K562 treated with DMSO at 1 percent for 48 hours (cell line): ENCODE data around the gene CHEK2. TPM values are rescaled to one million over a fixed set of nuclear protein-coding genes. Genes with fewer than 3 reads are reported as not detected.

Experiments used
- total RNA-seq: library from RNA; unstranded; fragments of 300-600 nt; gene quantifications from 2 replicates; pipeline ENCODE4 v1.2.3, GENCODE V29; 2022; ENCODE audit warnings: low replicate concordance; ENCODE audit errors: extremely low read depth

CHEK2 gene
- not detected in 2 replicates for total RNA-seq

GRCh38 chr22:28741785-28742561 is at the start of gene CHEK2, which contains the start of gene HSCB:
TSS of gene CHEK2 (minus strand) at chr22:28741820. CDS start at chr22:28734721, 7,099 bp downstream.
TSS of gene HSCB (plus strand) at chr22:28742039. CDS start at chr22:28742096, 57 bp downstream.

GRCh38 chr22:28772633-28773460 is 31.2 kb upstream of the CHEK2 start, which contains the start of gene CCDC117:
TSS of gene CCDC117 (plus strand) at chr22:28772695. CDS start at chr22:28772850, 155 bp downstream.

GRCh38 chr22:28679611-28680287 is 61.9 kb downstream of the CHEK2 start, which contains the start of gene TTC28:
TSS of gene TTC28 (minus strand) at chr22:28679840. CDS start at chr22:28679723, 117 bp downstream.

Other genes with a start within 250 kb of the CHEK2 start
- not detected in 2 replicates for gene TTC28, start 62.0 kb downstream of the CHEK2 start, total RNA-seq
- not detected in 2 replicates for gene HSCB, start 219 bp upstream of the CHEK2 start, total RNA-seq
- gene CCDC117, start 30.9 kb upstream of the CHEK2 start, total RNA-seq: not detected in 2 replicates
- gene XBP1, start 58.7 kb upstream of the CHEK2 start, total RNA-seq: not detected in 2 replicates
- not detected in 2 replicates for gene ZNRF3, start 141.8 kb upstream of the CHEK2 start, total RNA-seq